Neural cell (in vitro differentiated cells): ENCODE data around the gene LRRN4CL.

Experiments used
- CTCF ChIP-seq: fragments of 450-650 bp; IDR thresholded peaks from 2 replicates; pipeline ENCODE4 v1.5.1; 2014; ENCODE audit warnings: antibody characterized with exemption, mild to moderate bottlenecking, moderate library complexity; ENCODE audit not compliant: poor library complexity, severe bottlenecking
- EP300 ChIP-seq: fragments of 450-650 bp; conservative IDR thresholded peaks from 2 replicates; pipeline ENCODE4 v1.6.1; 2014; ENCODE audit warnings: antibody characterized with exemption, mild to moderate bottlenecking, moderate library complexity; ENCODE audit not compliant: poor library complexity, severe bottlenecking
- EZH2 ChIP-seq: fragments of 200-600, 300-800 bp; shearing (Covaris generic), sonication (generic); IDR thresholded peaks from 2 replicates; pipeline ENCODE4 v1.6.1; 2014; ENCODE audit warnings: antibody characterized with exemption, low read length, borderline replicate concordance, mild to moderate bottlenecking; ENCODE audit not compliant: insufficient read depth, poor library complexity, severe bottlenecking
- MXI1 ChIP-seq: fragments of 450-650 bp; conservative IDR thresholded peaks from 2 replicates; pipeline ENCODE4 v1.6.1; 2014; ENCODE audit warnings: antibody characterized with exemption, mild to moderate bottlenecking; ENCODE audit not compliant: poor library complexity, severe bottlenecking
- POLR2AphosphoS5 ChIP-seq: IDR thresholded peaks from 2 replicates; pipeline ENCODE4 v1.6.1; 2012
- RAD21 ChIP-seq: fragments of 450-650 bp; conservative IDR thresholded peaks from 2 replicates; pipeline ENCODE4 v1.6.1; 2014; ENCODE audit warnings: antibody characterized with exemption, mild to moderate bottlenecking, moderate library complexity
- REST ChIP-seq: IDR thresholded peaks from 2 replicates; pipeline ENCODE4 v1.6.1; 2012; ENCODE audit warnings: borderline replicate concordance
- SMC3 ChIP-seq: fragments of 450-650 bp; conservative IDR thresholded peaks from 2 replicates; pipeline ENCODE4 v1.6.1; 2014; ENCODE audit warnings: antibody characterized with exemption, mild to moderate bottlenecking, moderate library complexity; ENCODE audit not compliant: poor library complexity
- TAF1 ChIP-seq: IDR thresholded peaks from 2 replicates; pipeline ENCODE4 v1.6.1; 2012; ENCODE audit warnings: low read depth

GRCh38 chr11:62656796-62657429 is 32.4 kb downstream of the LRRN4CL start:
- TF ChIP-seq CTCF (no peak), REST (no peak), TAF1 (no peak), POLR2AphosphoS5 (no peak), EZH2 (no peak), RAD21 (no peak), EP300 (no peak), MXI1 (no peak), SMC3 (no peak)
